ENCODE results near the gene SMIM33.
"Not testable (repeated sequence)": the region's sequence is repeated elsewhere in the genome, so short reads cannot be mapped to it uniquely, and the experiment has no call there.

Gene SMIM33

GRCh38 chr5:139486201-139486600, 15.4 kb downstream of the SMIM33 start:
- no peak for DNase-seq

GRCh38 chr5:139488260-139488659, 17.5 kb downstream of the SMIM33 start:
- DNase-seq, result no peak

- DNase-seq, result no peak
Observed at GRCh38 chr5:139492700-139493192, 21.9 kb downstream of the SMIM33 start.

- DNase-seq, result no peak
Observed at GRCh38 chr5:139494256-139494655, 23.5 kb downstream of the SMIM33 start.

- no peak for DNase-seq
Observed at GRCh38 chr5:139494832-139495231, 24.0 kb downstream of the SMIM33 start.

- no peak for DNase-seq
Observed at GRCh38 chr5:139495638-139496435, 25.0 kb downstream of the SMIM33 start.

GRCh38 chr5:139501381-139501780, 30.6 kb downstream of the SMIM33 start:
- DNase-seq, result no peak

GRCh38 chr5:139503036-139503817, 32.4 kb downstream of the SMIM33 start:
- DNase-seq, result not testable (repeated sequence)

GRCh38 chr5:139503879-139504278, 33.1 kb downstream of the SMIM33 start:
- DNase-seq, result not testable (repeated sequence)

- not testable (repeated sequence) for DNase-seq
Observed at GRCh38 chr5:139504722-139505121, 33.9 kb downstream of the SMIM33 start.

GRCh38 chr5:139512786-139513390, 42.1 kb downstream of the SMIM33 start:
- no peak for DNase-seq

- DNase-seq, result peak; percentile 84
Observed at GRCh38 chr5:139513434-139513833, 42.6 kb downstream of the SMIM33 start.

GRCh38 chr5:139513852-139514485, 43.2 kb downstream of the SMIM33 start:
- DNase-seq, result no peak

GRCh38 chr5:139514486-139514856, 43.7 kb downstream of the SMIM33 start:
- DNase-seq, result no peak

GRCh38 chr5:139517683-139518564, 47.1 kb downstream of the SMIM33 start:
- DNase-seq, result peak; percentile 91
